ENCODE data around the gene CCDC117. TPM values are rescaled to one million over a fixed set of nuclear protein-coding genes. Genes with fewer than 3 reads are reported as not detected.
"Not testable (repeated sequence)": the region's sequence is repeated elsewhere in the genome, so short reads cannot be mapped to it uniquely, and the experiment has no call there.

Gene CCDC117
- polyA plus RNA-seq, 2 donors, result 4.8 to 7.5 TPM

DNA sequence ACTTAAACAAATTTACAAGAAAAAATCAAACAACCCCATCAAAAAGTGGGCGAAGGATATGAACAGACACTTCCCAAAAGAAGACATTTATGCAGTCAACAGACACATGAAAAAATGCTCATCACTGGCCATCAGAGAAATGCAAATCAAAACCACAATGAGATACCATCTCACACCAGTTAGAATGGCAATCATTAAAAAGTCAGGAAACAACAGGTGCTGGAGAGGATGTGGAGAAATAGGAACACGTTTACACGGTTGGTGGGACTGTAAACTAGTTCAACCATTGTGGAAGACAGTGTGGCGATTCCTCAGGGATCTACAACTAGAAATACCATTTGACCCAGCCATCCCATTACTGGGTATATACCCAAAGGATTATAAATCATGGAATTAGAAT, 53.9 kb downstream of the CCDC117 start:
- not testable (repeated sequence) for H3K4me3 ChIP-seq (ENCODE audit: low read depth in 1 of 2, low read length in 2 of 2); H3K27ac ChIP-seq (ENCODE audit: low read depth in 2 of 2, low read length in 1 of 2); H3K27me3 ChIP-seq (ENCODE audit: control insufficient read depth in 1 of 2, insufficient read depth in 2 of 2, low read length in 2 of 2); H3K4me1 ChIP-seq (ENCODE audit: control insufficient read depth in 2 of 2, insufficient read depth in 2 of 2, low read length in 1 of 2); H3K9me3 ChIP-seq (ENCODE audit: control insufficient read depth in 2 of 2, insufficient read depth in 1 of 2, low read depth in 1 of 2, low read length in 1 of 2); H3K36me3 ChIP-seq (ENCODE audit: control insufficient read depth in 2 of 2, insufficient read depth in 2 of 2, low read length in 1 of 2)
- 77 to 83% methylated on average over 4 of the region's 4 CpGs for WGBS, 2 donors

GRCh38 chr22:28826921-28827320, 54.4 kb downstream of the CCDC117 start:
- no peak overlapping the region for H3K4me3 ChIP-seq (ENCODE audit: low read depth in 1 of 2, low read length in 2 of 2)
- H3K27me3 ChIP-seq (ENCODE audit: control insufficient read depth in 1 of 2, insufficient read depth in 2 of 2, low read length in 2 of 2), result no peaks in the 10 kb centered on the region
- no peaks in the 10 kb centered on the region for H3K4me1 ChIP-seq (ENCODE audit: control insufficient read depth in 2 of 2, insufficient read depth in 2 of 2, low read length in 1 of 2)
- WGBS, 2 donors, result 93 to 97% methylated on average over 7 of the region's 7 CpGs
- H3K27ac ChIP-seq (ENCODE audit: low read depth in 2 of 2, low read length in 1 of 2), result no peak overlapping the region
- H3K36me3 ChIP-seq (ENCODE audit: control insufficient read depth in 2 of 2, insufficient read depth in 2 of 2, low read length in 1 of 2), result no peaks in the 10 kb centered on the region
- H3K9me3 ChIP-seq (ENCODE audit: control insufficient read depth in 2 of 2, insufficient read depth in 1 of 2, low read depth in 1 of 2, low read length in 1 of 2), result no peaks in the 10 kb centered on the region

DNA sequence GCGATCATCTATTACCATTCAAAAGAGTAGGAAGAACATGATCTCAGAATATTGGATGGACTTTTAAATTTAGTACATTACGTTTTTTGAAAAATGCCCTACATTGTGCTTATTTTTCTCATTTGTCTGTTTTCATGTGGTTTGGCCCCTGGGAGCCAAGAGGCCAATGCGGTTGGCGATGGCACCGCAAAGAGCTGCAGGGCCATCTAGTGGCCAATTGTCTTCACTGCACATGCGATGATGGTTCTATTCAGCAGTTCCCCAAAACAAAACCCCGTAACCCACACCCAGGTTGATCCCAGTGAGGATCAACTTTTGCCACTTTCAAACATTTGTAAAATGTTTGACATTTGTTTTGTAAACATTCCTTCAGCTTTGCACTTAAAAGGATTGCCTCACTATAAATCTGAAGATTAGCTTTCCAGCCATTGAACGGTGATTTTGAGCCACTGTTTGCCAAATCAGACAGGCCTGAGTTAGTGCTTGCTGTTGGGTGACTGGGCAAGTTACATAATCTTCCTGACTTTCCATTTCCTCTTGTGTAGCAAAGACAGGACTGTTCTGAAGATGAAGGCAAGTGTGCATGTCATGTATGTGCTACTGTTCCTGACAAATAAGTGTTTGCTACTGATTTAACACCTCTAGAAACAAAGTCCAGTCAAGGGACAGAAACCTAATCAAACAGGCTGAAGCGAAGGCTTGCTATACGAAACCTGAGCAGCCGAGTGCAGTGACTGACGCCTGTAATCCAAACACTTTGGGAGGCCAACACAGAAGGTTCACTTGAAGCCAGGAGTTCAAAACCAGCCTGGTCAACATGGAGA, 57.1 kb downstream of the CCDC117 start:
- Histone ChIP-seq H3K4me3 (ENCODE audit: low read depth in 1 of 2, low read length in 2 of 2) (no peak overlapping the region), H3K9me3 (ENCODE audit: control insufficient read depth in 2 of 2, insufficient read depth in 1 of 2, low read depth in 1 of 2, low read length in 1 of 2) (no peaks in the 10 kb centered on the region), H3K27ac (ENCODE audit: low read depth in 2 of 2, low read length in 1 of 2) (peak overlapping the region in 1 of 2 donors; percentile 26), H3K36me3 (ENCODE audit: control insufficient read depth in 2 of 2, insufficient read depth in 2 of 2, low read length in 1 of 2) (no peaks in the 10 kb centered on the region), H3K4me1 (ENCODE audit: control insufficient read depth in 2 of 2, insufficient read depth in 2 of 2, low read length in 1 of 2) (no peaks in the 10 kb centered on the region), H3K27me3 (ENCODE audit: control insufficient read depth in 1 of 2, insufficient read depth in 2 of 2, low read length in 2 of 2) (no peaks in the 10 kb centered on the region)
- 34 to 36% methylated on average over 12 of the region's 12 CpGs for WGBS, 2 donors

- Histone ChIP-seq H3K4me1 (ENCODE audit: control insufficient read depth in 2 of 2, insufficient read depth in 2 of 2, low read length in 1 of 2) (no peaks in the 10 kb centered on the region), H3K9me3 (ENCODE audit: control insufficient read depth in 2 of 2, insufficient read depth in 1 of 2, low read depth in 1 of 2, low read length in 1 of 2) (no peaks in the 10 kb centered on the region), H3K36me3 (ENCODE audit: control insufficient read depth in 2 of 2, insufficient read depth in 2 of 2, low read length in 1 of 2) (no peaks in the 10 kb centered on the region), H3K27me3 (ENCODE audit: control insufficient read depth in 1 of 2, insufficient read depth in 2 of 2, low read length in 2 of 2) (no peaks in the 10 kb centered on the region), H3K4me3 (ENCODE audit: low read depth in 1 of 2, low read length in 2 of 2) (no peak overlapping the region), H3K27ac (ENCODE audit: low read depth in 2 of 2, low read length in 1 of 2) (no peak overlapping the region)
- WGBS, 2 donors, result 93% methylated on average over 3 of the region's 3 CpGs
Observed at GRCh38 chr22:28830441-28830840, 57.9 kb downstream of the CCDC117 start.

DNA sequence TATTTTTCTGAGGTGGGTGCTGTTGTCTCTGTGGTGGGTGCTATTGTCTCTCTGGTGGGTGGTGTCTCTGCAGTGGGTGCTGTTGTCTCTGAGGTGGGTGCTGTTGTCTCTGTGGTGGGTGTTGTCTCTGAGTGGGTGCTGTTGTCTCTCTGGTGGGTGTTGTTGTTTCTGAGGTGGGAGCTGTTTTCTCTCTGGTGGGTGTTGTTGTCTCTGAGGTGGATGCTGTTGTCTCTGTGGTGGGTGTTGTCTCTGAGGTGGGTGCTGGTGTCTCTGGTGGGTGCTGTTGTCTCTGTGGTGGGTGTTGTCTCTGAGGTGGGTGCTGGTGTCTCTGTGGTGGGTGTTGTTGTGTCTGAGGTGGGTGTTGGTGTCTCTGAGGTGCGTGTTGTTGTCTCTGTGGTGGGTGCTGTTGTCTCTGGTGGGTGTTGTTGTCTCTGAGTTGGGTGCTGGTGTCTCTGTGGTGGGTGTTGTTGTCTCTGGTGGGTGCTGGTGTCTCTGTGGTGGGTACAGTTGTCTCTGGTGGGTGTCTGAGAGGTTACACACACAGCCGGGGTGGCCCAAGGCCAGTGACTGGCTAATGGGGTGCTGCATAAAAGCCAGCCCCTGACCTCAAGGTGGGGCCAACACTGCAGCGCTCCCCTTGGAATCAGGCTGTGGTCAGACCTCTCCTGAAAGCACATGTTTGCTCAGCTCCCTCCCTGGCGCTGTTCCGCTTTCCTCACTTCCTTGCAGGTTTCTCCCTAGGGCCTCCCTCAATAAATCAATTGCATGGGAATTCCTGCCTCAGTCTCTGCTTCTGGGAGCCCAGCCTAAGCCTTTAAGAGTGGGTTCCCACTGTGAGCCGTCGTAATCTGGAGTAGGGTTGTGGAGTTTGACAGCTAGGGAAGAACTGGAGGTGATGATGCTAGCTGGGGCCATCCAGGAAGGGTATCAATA, 58.9 kb downstream of the CCDC117 start:
- H3K36me3 ChIP-seq (ENCODE audit: control insufficient read depth in 2 of 2, insufficient read depth in 2 of 2, low read length in 1 of 2), result no peaks in the 10 kb centered on the region
- H3K4me1 ChIP-seq (ENCODE audit: control insufficient read depth in 2 of 2, insufficient read depth in 2 of 2, low read length in 1 of 2), result no peaks in the 10 kb centered on the region
- no peaks in the 10 kb centered on the region for H3K27me3 ChIP-seq (ENCODE audit: control insufficient read depth in 1 of 2, insufficient read depth in 2 of 2, low read length in 2 of 2)
- no peak overlapping the region for H3K27ac ChIP-seq (ENCODE audit: low read depth in 2 of 2, low read length in 1 of 2)
- no peak overlapping the region for H3K4me3 ChIP-seq (ENCODE audit: low read depth in 1 of 2, low read length in 2 of 2)
- WGBS, 2 donors, result 92% methylated on average over 7 of the region's 7 CpGs
- H3K9me3 ChIP-seq (ENCODE audit: control insufficient read depth in 2 of 2, insufficient read depth in 1 of 2, low read depth in 1 of 2, low read length in 1 of 2), result no peaks in the 10 kb centered on the region

DNA sequence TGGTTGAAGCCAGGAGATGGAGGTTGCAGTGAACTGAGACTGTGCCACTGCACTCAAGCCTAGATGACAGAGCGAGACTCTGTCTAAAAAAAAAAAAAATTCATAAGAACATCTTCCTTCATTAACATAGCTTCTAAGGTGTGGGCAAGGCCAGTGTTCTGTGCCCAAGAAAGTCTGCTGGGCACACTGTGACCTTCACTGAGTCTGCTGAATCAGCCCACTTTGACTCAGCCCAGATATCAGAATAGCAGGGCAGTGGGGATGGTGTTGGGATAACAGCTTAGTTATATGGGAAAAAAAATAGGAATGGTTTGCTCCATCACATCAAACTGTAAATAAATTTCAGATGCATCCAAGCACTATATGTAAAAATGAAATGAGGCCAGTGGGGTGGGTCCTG, 60.2 kb downstream of the CCDC117 start:
- WGBS, 2 donors, result 87 to 97% methylated on average over 1 of the region's 1 CpG
- H3K27me3 ChIP-seq (ENCODE audit: control insufficient read depth in 1 of 2, insufficient read depth in 2 of 2, low read length in 2 of 2), result no peaks in the 10 kb centered on the region

DNA sequence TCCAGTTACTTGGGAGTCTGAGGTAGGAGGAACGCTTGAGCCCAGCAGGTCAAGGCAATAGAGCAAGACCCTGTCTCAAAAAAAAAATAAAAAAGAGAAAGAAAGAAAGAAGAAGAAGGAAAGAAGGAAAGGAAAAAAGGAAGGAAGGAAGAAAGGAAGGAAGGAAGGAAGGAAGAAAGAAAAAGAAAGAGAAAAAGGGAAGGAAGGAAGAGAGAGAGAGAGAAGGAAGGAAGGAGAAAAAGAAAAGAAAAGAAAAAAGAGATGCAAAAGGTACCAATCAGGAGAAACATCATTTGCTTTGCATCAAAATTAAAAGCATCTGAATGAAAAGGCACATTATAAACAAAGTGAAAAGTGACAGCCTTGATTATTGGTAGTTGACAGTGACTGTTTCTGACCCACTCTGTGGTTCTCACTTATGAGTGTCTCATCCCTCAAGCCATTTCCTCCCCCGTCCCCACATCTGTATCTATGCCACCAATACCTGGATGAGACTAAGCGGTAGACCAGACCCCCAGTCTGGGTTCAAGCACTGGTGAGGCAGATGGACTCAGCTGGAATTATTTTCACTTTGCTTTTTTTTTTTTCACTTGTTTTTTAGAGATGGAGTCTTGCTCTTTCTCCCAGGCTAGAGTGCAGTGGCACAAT, 60.9 kb downstream of the CCDC117 start:
- 92 to 93% methylated on average over 3 of the region's 3 CpGs for WGBS, 2 donors
- Histone ChIP-seq H3K27me3 (ENCODE audit: control insufficient read depth in 1 of 2, insufficient read depth in 2 of 2, low read length in 2 of 2) (no peaks in the 10 kb centered on the region), H3K4me1 (ENCODE audit: control insufficient read depth in 2 of 2, insufficient read depth in 2 of 2, low read length in 1 of 2) (no peaks in the 10 kb centered on the region), H3K4me3 (ENCODE audit: low read depth in 1 of 2, low read length in 2 of 2) (no peak overlapping the region), H3K36me3 (ENCODE audit: control insufficient read depth in 2 of 2, insufficient read depth in 2 of 2, low read length in 1 of 2) (no peaks in the 10 kb centered on the region), H3K27ac (ENCODE audit: low read depth in 2 of 2, low read length in 1 of 2) (no peak overlapping the region), H3K9me3 (ENCODE audit: control insufficient read depth in 2 of 2, insufficient read depth in 1 of 2, low read depth in 1 of 2, low read length in 1 of 2) (no peaks in the 10 kb centered on the region)

More for the DNA sequence above, 60.2 kb downstream of the CCDC117 start:
- no peaks in the 10 kb centered on the region for H3K4me1 ChIP-seq (ENCODE audit: control insufficient read depth in 2 of 2, insufficient read depth in 2 of 2, low read length in 1 of 2)
- no peaks in the 10 kb centered on the region for H3K36me3 ChIP-seq (ENCODE audit: control insufficient read depth in 2 of 2, insufficient read depth in 2 of 2, low read length in 1 of 2)
- no peak overlapping the region for H3K27ac ChIP-seq (ENCODE audit: low read depth in 2 of 2, low read length in 1 of 2)
- no peak overlapping the region for H3K4me3 ChIP-seq (ENCODE audit: low read depth in 1 of 2, low read length in 2 of 2)
- no peaks in the 10 kb centered on the region for H3K9me3 ChIP-seq (ENCODE audit: control insufficient read depth in 2 of 2, insufficient read depth in 1 of 2, low read depth in 1 of 2, low read length in 1 of 2)

DNA sequence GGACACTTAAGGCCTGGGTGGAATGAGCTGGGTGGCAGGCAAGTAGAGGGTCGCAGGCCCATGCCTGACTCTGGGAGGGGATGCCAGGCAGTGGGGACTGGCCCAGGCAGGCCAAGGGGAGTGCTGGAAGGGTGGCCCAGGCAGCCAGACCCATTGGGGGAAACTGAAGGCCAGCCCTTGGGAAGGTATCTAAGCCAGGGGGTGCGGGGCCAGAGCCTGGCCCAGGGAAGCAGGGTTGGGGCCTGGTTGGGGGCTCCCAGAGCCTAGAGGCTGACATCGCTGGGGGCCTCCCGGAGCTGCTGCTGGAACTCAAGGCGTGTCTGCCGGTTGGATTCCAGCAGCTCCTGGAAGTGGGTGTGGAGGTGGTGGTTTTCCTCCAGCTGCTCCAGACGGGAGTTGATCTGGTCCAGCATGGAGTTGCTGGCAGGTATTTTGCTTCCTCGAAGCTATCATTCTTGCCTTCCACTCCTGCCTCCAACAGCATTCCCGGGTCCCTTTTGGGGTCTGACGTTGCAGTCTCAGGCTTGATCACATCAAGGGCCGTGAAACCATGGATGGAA, 63.2 kb downstream of the CCDC117 start:
- Histone ChIP-seq H3K9me3 (ENCODE audit: control insufficient read depth in 2 of 2, insufficient read depth in 1 of 2, low read depth in 1 of 2, low read length in 1 of 2) (no peaks in the 10 kb centered on the region), H3K27me3 (ENCODE audit: control insufficient read depth in 1 of 2, insufficient read depth in 2 of 2, low read length in 2 of 2) (no peaks in the 10 kb centered on the region), H3K4me1 (ENCODE audit: control insufficient read depth in 2 of 2, insufficient read depth in 2 of 2, low read length in 1 of 2) (no peaks in the 10 kb centered on the region), H3K27ac (ENCODE audit: low read depth in 2 of 2, low read length in 1 of 2) (no peak overlapping the region), H3K4me3 (ENCODE audit: low read depth in 1 of 2, low read length in 2 of 2) (no peak overlapping the region), H3K36me3 (ENCODE audit: control insufficient read depth in 2 of 2, insufficient read depth in 2 of 2, low read length in 1 of 2) (no peaks in the 10 kb centered on the region)
- 81 to 92% methylated on average over 11 of the region's 11 CpGs for WGBS, 2 donors

GRCh38 chr22:28837640-28838039, 65.1 kb downstream of the CCDC117 start:
- Histone ChIP-seq H3K27ac (ENCODE audit: low read depth in 2 of 2, low read length in 1 of 2) (no peak overlapping the region), H3K36me3 (ENCODE audit: control insufficient read depth in 2 of 2, insufficient read depth in 2 of 2, low read length in 1 of 2) (no peaks in the 10 kb centered on the region), H3K9me3 (ENCODE audit: control insufficient read depth in 2 of 2, insufficient read depth in 1 of 2, low read depth in 1 of 2, low read length in 1 of 2) (no peaks in the 10 kb centered on the region), H3K4me1 (ENCODE audit: control insufficient read depth in 2 of 2, insufficient read depth in 2 of 2, low read length in 1 of 2) (no peaks in the 10 kb centered on the region), H3K27me3 (ENCODE audit: control insufficient read depth in 1 of 2, insufficient read depth in 2 of 2, low read length in 2 of 2) (no peaks in the 10 kb centered on the region), H3K4me3 (ENCODE audit: low read depth in 1 of 2, low read length in 2 of 2) (no peak overlapping the region)
- 90 to 93% methylated on average over 6 of the region's 6 CpGs for WGBS, 2 donors

Data from esophagus (tissue), 2 donors.